Measurements from ENCODE around the gene RBM26.

The RBM26 gene

DNA sequence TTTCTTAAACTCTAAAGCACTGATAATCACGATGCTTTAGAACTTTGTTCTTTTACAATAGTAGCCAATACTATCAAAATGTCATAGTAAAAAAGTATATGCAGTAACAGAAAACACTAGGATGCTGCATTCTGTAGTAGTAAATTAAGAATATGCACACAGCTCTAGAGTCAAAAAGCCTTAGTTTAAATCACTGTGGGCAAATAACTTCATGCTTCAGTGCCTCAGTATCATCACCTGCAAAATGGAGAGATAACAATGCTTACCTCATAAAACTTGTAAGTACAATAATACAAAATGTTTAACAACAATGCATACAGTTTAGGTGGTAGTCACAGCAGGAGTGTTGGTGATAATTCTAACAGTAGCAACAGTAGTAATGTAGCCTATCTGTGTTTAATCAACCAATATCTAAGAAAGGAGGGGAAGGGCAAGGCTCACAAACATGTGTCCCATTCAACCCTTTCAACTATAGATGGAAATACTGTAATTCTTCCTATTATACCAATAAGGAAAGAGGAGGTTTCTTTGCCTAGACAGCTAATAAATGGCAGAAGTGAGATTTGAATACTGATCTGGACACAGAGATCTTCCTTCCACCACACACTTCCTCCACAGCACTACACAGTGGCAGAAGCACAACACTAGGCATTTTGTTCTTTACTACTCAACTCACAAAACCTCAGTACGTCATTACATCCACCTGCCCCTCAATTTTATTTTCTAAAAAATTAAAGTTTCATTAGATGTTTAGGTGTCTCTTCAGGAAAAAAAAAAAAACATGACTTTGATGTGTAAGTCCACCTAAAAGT is 4.6 kb downstream of the RBM26 start:
- TF ChIP-seq, protein P1, sequence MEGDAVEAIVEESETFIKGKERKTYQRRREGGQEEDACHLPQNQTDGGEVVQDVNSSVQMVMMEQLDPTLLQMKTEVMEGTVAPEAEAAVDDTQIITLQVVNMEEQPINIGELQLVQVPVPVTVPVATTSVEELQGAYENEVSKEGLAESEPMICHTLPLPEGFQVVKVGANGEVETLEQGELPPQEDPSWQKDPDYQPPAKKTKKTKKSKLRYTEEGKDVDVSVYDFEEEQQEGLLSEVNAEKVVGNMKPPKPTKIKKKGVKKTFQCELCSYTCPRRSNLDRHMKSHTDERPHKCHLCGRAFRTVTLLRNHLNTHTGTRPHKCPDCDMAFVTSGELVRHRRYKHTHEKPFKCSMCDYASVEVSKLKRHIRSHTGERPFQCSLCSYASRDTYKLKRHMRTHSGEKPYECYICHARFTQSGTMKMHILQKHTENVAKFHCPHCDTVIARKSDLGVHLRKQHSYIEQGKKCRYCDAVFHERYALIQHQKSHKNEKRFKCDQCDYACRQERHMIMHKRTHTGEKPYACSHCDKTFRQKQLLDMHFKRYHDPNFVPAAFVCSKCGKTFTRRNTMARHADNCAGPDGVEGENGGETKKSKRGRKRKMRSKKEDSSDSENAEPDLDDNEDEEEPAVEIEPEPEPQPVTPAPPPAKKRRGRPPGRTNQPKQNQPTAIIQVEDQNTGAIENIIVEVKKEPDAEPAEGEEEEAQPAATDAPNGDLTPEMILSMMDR (IDR thresholded peaks at IDR 0.05; ENCODE audit: unreplicated experiment in 3 of 3): no peak
- H3K9me3 Mint-ChIP-seq: peaks cover 8% of the 10 kb centered on the region

DNA sequence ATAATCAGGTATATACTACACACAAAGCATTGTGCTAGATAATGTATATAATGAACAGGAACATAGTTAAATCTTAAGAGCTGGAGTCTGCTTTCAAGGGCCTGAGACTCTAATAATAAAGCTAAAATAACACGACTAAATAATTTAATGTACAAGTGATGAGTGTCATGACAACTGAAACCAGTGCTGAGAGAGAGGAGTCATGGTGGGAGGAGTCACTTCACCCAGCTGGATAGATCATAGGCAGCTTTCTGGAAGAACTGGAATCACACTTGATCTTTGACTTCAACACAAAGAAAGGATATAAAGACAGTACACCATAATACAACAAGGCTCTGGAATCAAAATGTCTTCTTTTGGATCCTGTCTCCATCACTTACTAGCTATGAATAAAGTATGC is 7.1 kb downstream of the RBM26 start:
- Mint-ChIP-seq H3K27me3 (ENCODE audit: low read depth) (no peaks in the 10 kb centered on the region), H3K27ac (no peak overlapping the region), H3K36me3 (ENCODE audit: low read depth) (peaks cover 75% of the 10 kb centered on the region), H3K4me3 (no peak overlapping the region), H3K4me1 (peaks cover 13% of the 10 kb centered on the region), H3K9me3 (peaks cover 27% of the 10 kb centered on the region)
- TF ChIP-seq, protein P1 (IDR thresholded peaks at IDR 0.05; ENCODE audit: unreplicated experiment in 3 of 3): no peak

More for the DNA sequence above, 4.6 kb downstream of the RBM26 start:
- Mint-ChIP-seq H3K36me3 (ENCODE audit: low read depth) (peaks cover 49% of the 10 kb centered on the region), H3K4me3 (peak overlapping the region in 2 of 3 experiments; percentile 26 to 52), H3K27me3 (ENCODE audit: low read depth) (no peaks in the 10 kb centered on the region), H3K4me1 (peaks cover 10% of the 10 kb centered on the region), H3K27ac (peak overlapping the region in 1 of 3 experiments; percentile 15)

DNA sequence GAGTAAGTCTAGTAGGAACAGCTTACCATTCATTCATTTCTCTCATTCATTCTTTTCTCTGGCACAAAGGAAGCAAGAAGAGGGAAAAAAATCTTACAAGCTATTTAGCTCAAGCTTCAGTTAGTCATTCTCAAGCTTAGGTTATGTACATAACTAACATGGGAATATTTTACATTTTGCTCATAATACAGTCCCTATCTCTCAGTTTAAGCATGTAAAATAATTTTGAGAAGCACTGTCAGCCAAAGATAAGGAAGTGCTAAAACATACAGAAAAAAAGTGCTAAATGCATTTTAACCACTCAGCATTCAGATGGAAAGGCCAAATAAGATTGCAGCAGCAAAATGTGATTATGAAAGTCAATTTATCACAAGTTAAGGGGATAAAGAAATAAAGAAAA is 7.9 kb downstream of the RBM26 start:
- TF ChIP-seq, protein P1 (IDR thresholded peaks at IDR 0.05; ENCODE audit: unreplicated experiment in 3 of 3): no peak
- H3K36me3 Mint-ChIP-seq (ENCODE audit: low read depth): peaks cover 83% of the 10 kb centered on the region
- H3K4me3 Mint-ChIP-seq: no peak overlapping the region
- H3K27me3 Mint-ChIP-seq (ENCODE audit: low read depth): no peaks in the 10 kb centered on the region
- H3K27ac Mint-ChIP-seq: no peak overlapping the region
- peaks cover 27% of the 10 kb centered on the region for H3K9me3 Mint-ChIP-seq
- H3K4me1 Mint-ChIP-seq: peaks cover 14% of the 10 kb centered on the region

DNA sequence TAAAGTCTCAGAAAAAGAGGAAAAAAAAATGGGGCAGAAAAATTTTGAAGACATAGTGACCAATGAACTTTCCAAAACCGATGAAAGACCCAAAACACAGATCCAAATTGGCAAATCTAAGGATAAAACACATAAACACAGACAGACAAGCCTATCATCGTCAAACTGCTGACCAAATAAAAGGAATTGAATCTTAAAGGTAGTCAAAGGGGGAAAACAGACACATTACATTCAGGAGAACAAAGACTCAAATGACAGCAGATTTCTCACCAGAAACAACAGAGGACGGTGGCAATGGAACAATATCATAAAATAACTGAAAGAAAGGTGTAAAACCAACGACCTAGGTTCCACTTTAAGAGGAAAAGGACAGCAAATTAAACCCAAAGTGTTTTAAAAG is 10.2 kb downstream of the RBM26 start:
- H3K4me1 Mint-ChIP-seq: peaks cover 5% of the 10 kb centered on the region
- no peak overlapping the region for H3K27ac Mint-ChIP-seq
- H3K9me3 Mint-ChIP-seq: peaks cover 34% of the 10 kb centered on the region
- TF ChIP-seq, protein P1 (IDR thresholded peaks at IDR 0.05; ENCODE audit: unreplicated experiment in 3 of 3): no peak
- peaks cover 88% of the 10 kb centered on the region for H3K36me3 Mint-ChIP-seq (ENCODE audit: low read depth)
- H3K27me3 Mint-ChIP-seq (ENCODE audit: low read depth): no peaks in the 10 kb centered on the region
- H3K4me3 Mint-ChIP-seq: no peak overlapping the region

DNA sequence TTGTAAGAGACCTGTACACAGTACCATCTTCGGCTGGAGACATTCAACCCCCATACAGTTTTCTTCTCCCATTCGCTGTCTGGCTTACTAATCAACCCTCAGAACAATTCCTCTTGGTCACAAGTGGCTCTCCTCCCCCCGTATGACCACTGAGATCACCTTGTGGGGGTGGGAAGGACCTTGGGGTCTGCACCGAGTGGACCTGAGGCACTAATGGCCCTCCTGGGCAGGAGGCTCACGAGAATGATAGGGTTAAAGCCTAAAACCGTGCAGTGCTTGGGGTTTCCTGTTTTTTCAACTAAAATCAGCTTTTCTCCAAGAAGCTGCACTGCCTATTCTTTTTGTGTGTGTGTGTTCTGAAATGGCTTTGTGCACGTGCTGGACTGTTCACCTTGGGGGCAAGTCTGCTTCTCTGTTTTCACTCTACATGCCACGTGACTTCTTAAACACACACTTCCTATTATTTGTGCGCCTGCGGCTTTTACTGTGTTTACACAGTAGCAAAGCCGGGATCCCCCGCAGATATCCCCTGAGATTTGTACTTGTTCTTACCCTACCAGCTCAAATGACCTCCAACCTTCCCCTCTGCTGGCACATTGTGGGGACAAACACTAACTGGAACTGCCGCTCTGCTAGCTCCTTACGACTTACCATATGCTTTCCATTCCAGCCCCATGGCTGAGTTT is 12.3 kb downstream of the RBM26 start:
- TF ChIP-seq, protein P1 (IDR thresholded peaks at IDR 0.05; ENCODE audit: unreplicated experiment in 3 of 3): no peak
- Mint-ChIP-seq H3K4me1 (peaks cover 4% of the 10 kb centered on the region), H3K4me3 (no peak overlapping the region), H3K36me3 (ENCODE audit: low read depth) (peaks cover 82% of the 10 kb centered on the region), H3K27ac (peak overlapping the region in 1 of 3 experiments; percentile 43), H3K9me3 (peaks cover 31% of the 10 kb centered on the region), H3K27me3 (ENCODE audit: low read depth) (no peaks in the 10 kb centered on the region)

Measured in nephron (organoid).